Ishikawa (cell line): Measurements from ENCODE around the gene NDC1.

Experiments
- CEBPB ChIP-seq: IDR thresholded peaks from 2 replicates; pipeline ENCODE4 v1.6.1; 2012
- CREB1 ChIP-seq: IDR thresholded peaks from 2 replicates; pipeline ENCODE4 v1.6.1; 2012; ENCODE audit warnings: low read depth
- EGR1 ChIP-seq: IDR thresholded peaks from 2 replicates; pipeline ENCODE4 v1.6.1; 2012
- EP300 ChIP-seq: IDR thresholded peaks from 2 replicates; pipeline ENCODE4 v1.6.1; 2012; ENCODE audit warnings: borderline replicate concordance
- FOXM1 ChIP-seq: IDR thresholded peaks from 2 replicates; pipeline ENCODE4 v1.6.1; 2012; ENCODE audit warnings: low read depth, borderline replicate concordance
- MAX ChIP-seq: IDR thresholded peaks from 2 replicates; pipeline ENCODE4 v1.6.1; 2012
- NFIC ChIP-seq: IDR thresholded peaks from 2 replicates; pipeline ENCODE4 v1.6.1; 2012
- RAD21 ChIP-seq: IDR thresholded peaks from 2 replicates; pipeline ENCODE4 v1.6.1; 2012; ENCODE audit warnings: low read depth
- REST ChIP-seq: IDR thresholded peaks from 2 replicates; pipeline ENCODE4 v1.6.1; 2012; ENCODE audit warnings: low read depth, mild to moderate bottlenecking
- TAF1 ChIP-seq: IDR thresholded peaks from 2 replicates; pipeline ENCODE4 v1.6.1; 2012; ENCODE audit warnings: low read depth, mild to moderate bottlenecking
- TCF12 ChIP-seq: IDR thresholded peaks from 2 replicates; pipeline ENCODE4 v1.6.1; 2012; ENCODE audit warnings: low read depth
- TEAD4 ChIP-seq: IDR thresholded peaks from 2 replicates; pipeline ENCODE4 v1.6.1; 2012
- USF1 ChIP-seq: IDR thresholded peaks from 2 replicates; pipeline ENCODE4 v1.6.1; 2012
- YY1 ChIP-seq: IDR thresholded peaks from 2 replicates; pipeline ENCODE4 v1.6.1; 2012; ENCODE audit warnings: low read depth
- ZBTB7A ChIP-seq: IDR thresholded peaks from 2 replicates; pipeline ENCODE4 v1.6.1; 2012; ENCODE audit warnings: low read depth

NDC1 gene

DNA sequence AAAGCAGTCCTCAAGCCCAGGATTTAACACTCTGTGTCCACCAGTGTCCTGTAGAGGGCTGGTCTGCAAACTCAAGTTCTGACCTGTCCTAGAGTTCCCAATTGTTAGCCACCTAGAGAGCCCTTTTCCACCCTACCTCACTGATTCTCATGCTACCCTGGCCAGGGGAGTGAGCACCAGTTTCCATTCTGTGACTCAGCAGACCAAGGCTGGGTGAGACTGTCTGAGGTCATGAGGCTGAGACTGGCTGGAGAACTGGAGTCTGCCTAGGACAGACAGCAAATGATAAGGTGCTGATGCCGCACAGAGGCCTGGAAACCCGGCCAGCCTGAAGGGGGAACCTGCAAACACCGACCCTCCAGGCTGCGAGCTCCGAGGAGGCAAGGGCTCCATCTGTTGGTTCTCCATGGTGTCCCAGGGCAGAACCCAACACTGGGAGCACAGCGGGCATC lies 112.8 kb downstream of the NDC1 start:
- no peak for TF ChIP-seq MAX
- no peak for TF ChIP-seq YY1
- TF ChIP-seq RAD21, result peak; percentile 29; the same call in 1 of the 2 replicates
- TF ChIP-seq CREB1, result no peak

- TF ChIP-seq EP300 (no peak), USF1 (no peak), RAD21 (no peak), REST (no peak), NFIC (no peak), ZBTB7A (no peak), FOXM1 (no peak), CEBPB (no peak), EGR1 (no peak), TEAD4 (no peak), MAX (no peak), YY1 (no peak), TAF1 (no peak), TCF12 (no peak), CREB1 (no peak)
Measured at GRCh38 chr1:53722025-53722424, 116.1 kb downstream of the NDC1 start.

GRCh38 chr1:53721088-53721487 lies 117.0 kb downstream of the NDC1 start:
- TF ChIP-seq EGR1, result no peak
- TF ChIP-seq MAX, result no peak
- TF ChIP-seq CREB1, result no peak

DNA sequence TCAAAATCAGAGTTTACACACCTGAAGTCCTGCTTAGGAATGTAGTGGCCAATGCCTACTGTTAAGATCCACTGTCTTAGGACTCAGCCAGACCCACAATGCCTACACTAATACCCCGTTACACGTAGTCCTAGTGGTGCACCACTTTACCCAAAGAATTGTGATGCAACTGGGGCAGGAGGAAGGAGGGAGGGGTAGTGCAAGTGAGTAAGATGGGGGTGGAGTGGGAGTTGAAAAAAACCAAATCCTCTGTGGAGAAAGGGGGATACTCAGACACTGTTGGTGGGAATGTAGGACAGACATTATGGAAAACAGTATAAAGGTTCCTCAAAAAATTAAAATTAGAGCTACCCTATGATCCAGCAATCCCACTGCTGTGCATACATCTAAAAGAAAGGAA lies 118.6 kb downstream of the NDC1 start:
- TF ChIP-seq ZBTB7A, result no peak

- no peak for TF ChIP-seq CEBPB
- TF ChIP-seq TAF1, result no peak
- no peak for TF ChIP-seq EP300
- TF ChIP-seq RAD21, result no peak
- TF ChIP-seq USF1, result no peak
- no peak for TF ChIP-seq TCF12
- TF ChIP-seq NFIC, result no peak
- no peak for TF ChIP-seq EGR1
- TF ChIP-seq YY1, result no peak
- TF ChIP-seq MAX, result no peak
- no peak for TF ChIP-seq TEAD4
- no peak for TF ChIP-seq FOXM1
Measured at GRCh38 chr1:53718443-53718842, 119.7 kb downstream of the NDC1 start.

DNA sequence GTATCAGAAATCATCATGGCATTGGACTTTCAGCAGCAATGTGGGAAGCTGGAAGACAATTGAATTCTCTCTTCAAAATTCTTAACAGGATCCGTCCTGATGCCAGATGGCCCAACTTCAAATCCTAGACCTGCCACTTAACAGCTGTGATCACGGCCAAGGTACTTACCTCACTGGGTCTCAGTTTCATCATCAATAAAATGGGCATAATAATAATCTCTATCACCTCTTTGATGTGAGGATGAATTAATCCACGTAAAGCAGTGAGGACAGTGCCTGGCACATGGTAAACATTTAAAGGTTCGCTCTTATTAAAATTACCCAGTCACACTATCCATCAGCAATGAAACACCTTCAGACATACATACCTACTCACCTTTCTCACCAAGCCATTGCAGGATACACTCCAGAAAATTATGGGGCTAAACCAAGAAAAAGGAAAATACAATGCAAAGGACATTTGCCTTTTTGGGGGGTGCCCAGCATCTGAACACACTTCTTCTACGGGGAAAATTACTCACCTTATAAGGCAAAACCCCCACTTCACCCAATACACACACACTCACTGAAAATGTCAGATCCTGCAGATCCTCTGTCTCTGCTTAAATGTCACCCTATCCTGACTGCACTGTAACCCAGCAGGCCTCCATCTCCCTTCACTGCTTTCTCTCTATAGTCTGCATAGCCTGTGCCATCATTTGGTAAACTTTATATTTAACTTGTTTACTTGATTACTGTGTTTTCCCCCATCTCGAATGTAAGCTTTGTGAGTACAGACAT lies 120.9 kb downstream of the NDC1 start:
- TF ChIP-seq CREB1, result no peak
- no peak for TF ChIP-seq MAX
- no peak for TF ChIP-seq YY1
- no peak for TF ChIP-seq ZBTB7A
- no peak for TF ChIP-seq TAF1

DNA sequence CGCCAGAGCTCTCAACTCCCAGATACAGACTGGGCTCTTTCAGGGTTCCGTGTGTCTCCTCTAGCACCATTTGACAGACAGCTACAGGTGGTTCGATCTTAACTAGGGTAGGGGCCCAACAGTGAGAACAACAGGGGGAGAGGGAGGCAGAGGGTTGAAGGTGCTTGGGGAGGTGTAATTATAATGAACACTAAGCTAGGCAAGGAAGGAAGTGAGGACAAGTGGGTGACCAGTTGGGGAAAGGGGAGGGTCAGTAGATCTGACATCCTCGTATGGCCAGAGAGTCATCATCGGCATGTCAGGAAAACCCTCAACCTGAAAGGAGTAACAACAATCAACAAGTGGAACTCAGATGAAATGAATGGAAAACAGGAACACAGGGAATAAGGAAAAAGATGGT lies 121.9 kb downstream of the NDC1 start:
- TF ChIP-seq RAD21 (no peak), YY1 (no peak), TCF12 (no peak), TEAD4 (no peak)

DNA sequence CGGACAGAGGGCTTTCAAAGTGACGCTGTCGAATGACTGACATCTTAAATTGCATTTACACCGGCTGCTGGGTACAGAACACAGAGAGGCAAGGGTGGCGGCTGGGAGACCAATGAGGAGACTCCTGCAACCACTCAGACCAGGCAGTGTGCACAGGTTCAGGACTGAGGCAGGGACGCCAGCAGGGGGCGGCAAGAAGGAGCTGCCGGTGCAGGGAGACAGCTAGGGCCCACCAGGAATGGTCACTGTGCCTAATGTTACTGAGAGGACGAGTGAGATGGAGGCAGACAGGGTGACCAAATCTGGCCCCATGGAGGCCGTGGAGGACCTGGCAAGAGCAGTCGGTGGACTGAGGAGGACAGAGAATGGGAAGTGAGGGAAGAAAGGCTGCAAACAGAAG lies 122.6 kb downstream of the NDC1 start:
- TF ChIP-seq CEBPB (no peak), RAD21 (peak; percentile 28; the same call in 1 of the 2 replicates), EGR1 (no peak)
